NCI-H187 treated with DMSO at 0.1 percent for 48 hours (cell line): ENCODE results near the gene SAPCD1.
"Not testable (repeated sequence)": the region's sequence is repeated elsewhere in the genome, so short reads cannot be mapped to it uniquely, and the experiment has no call there.

Experiments
- DNase-seq: peaks from one replicate; lab custom pipeline; 2025; lab: John Stamatoyannopoulos, UW

The SAPCD1 gene

GRCh38 chr6:31778193-31778592, 15.7 kb downstream of the SAPCD1 start:
- DNase-seq = no peak

- no peak for DNase-seq
Measured at GRCh38 chr6:31778999-31779885, 16.8 kb downstream of the SAPCD1 start.

GRCh38 chr6:31779908-31780307, 17.5 kb downstream of the SAPCD1 start:
- DNase-seq = no peak

GRCh38 chr6:31780507-31781243, 18.2 kb downstream of the SAPCD1 start:
- DNase-seq = no peak

- DNase-seq = no peak
Measured at GRCh38 chr6:31781244-31782125, 19.0 kb downstream of the SAPCD1 start.

- no peak for DNase-seq
Measured at GRCh38 chr6:31782126-31782855, 19.8 kb downstream of the SAPCD1 start.

GRCh38 chr6:31784098-31784925, 21.9 kb downstream of the SAPCD1 start:
- no peak for DNase-seq

- no peak for DNase-seq
Measured at GRCh38 chr6:31785475-31785874, 23.0 kb downstream of the SAPCD1 start.

GRCh38 chr6:31791324-31792089, 29.1 kb downstream of the SAPCD1 start:
- DNase-seq = no peak

- no peak for DNase-seq
Measured at GRCh38 chr6:31792090-31792374, 29.6 kb downstream of the SAPCD1 start.

GRCh38 chr6:31792761-31793171, 30.3 kb downstream of the SAPCD1 start:
- no peak for DNase-seq

GRCh38 chr6:31793927-31794245, 31.4 kb downstream of the SAPCD1 start:
- DNase-seq = not testable (repeated sequence)

GRCh38 chr6:31794294-31794865, 31.9 kb downstream of the SAPCD1 start:
- DNase-seq = no peak

- DNase-seq = no peak
Measured at GRCh38 chr6:31794866-31795615, 32.6 kb downstream of the SAPCD1 start.

- no peak for DNase-seq
Measured at GRCh38 chr6:31795616-31796298, 33.3 kb downstream of the SAPCD1 start, which contains the start of gene VARS1. VARS1 (minus strand) TSS chr6:31795752; CDS start chr6:31795217, 535 bp downstream.

- no peak for DNase-seq
Measured at GRCh38 chr6:31796993-31797385, 34.5 kb downstream of the SAPCD1 start.

GRCh38 chr6:31797588-31797987, 35.1 kb downstream of the SAPCD1 start:
- DNase-seq = no peak

- DNase-seq = no peak
Measured at GRCh38 chr6:31799781-31800180, 37.3 kb downstream of the SAPCD1 start.
